HFF-Myc (cell line): ENCODE data around the gene CD9.
A peak's percentile ranks its signal among the peaks of the same experiment; 100 is the strongest.
"Not testable (repeated sequence)": the region's sequence is repeated elsewhere in the genome, so short reads cannot be mapped to it uniquely, and the experiment has no call there.

Experiments
- DNase-seq: peaks from one replicate; pipeline ENCODE4 v3.0.0-alpha.2; 2011; ENCODE audit warnings: low read depth; ENCODE audit errors: extremely low read depth
- H3K4me3 ChIP-seq: replicated peaks from 2 replicates; pipeline ENCODE4 v1.5.1; 2011; ENCODE audit warnings: low read depth, mild to moderate bottlenecking, control low read depth, low read length
- TF ChIP-seq, protein P1 (sequence below): IDR thresholded peaks from 2 replicates; pipeline ENCODE4 v1.5.1; 2012; ENCODE audit warnings: mild to moderate bottlenecking, low read depth, low read length, control low read depth; ENCODE audit errors: missing control alignments

CD9 gene

DNA sequence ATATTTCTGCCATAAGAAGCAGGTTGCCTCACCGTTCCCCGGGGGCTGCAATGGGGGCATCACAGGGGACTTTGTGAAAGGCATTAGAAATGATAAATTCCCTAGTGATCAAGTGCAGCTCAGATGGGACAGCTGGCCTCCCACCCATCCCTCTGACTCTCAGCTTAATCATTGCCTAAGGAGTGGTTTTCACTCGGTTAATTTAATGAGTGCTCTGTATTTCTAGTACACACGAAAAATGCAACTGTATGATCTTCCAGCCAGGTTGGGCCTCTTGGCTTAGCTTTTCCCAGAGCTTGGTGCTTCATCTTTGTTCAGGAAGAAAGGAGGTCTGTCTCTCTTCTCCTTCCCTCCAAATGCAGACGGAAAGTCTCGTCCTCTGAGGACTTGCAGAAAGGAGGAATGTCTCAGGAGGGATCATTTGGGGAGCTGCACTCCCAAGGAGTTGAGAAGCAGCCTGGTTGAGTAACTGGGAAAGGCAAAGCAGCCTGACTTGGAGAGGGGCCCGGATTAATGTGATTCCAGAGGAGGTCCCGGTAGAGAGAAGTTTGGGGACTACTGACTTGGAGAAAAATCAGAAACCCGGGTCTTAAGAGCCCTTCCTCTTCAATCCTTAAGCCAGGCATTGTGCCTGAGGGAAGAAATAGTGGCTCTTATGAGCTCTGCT lies 7.2 kb downstream of the CD9 start:
- no peak for DNase-seq
- TF ChIP-seq, protein P1, sequence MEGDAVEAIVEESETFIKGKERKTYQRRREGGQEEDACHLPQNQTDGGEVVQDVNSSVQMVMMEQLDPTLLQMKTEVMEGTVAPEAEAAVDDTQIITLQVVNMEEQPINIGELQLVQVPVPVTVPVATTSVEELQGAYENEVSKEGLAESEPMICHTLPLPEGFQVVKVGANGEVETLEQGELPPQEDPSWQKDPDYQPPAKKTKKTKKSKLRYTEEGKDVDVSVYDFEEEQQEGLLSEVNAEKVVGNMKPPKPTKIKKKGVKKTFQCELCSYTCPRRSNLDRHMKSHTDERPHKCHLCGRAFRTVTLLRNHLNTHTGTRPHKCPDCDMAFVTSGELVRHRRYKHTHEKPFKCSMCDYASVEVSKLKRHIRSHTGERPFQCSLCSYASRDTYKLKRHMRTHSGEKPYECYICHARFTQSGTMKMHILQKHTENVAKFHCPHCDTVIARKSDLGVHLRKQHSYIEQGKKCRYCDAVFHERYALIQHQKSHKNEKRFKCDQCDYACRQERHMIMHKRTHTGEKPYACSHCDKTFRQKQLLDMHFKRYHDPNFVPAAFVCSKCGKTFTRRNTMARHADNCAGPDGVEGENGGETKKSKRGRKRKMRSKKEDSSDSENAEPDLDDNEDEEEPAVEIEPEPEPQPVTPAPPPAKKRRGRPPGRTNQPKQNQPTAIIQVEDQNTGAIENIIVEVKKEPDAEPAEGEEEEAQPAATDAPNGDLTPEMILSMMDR, result no peak

DNA sequence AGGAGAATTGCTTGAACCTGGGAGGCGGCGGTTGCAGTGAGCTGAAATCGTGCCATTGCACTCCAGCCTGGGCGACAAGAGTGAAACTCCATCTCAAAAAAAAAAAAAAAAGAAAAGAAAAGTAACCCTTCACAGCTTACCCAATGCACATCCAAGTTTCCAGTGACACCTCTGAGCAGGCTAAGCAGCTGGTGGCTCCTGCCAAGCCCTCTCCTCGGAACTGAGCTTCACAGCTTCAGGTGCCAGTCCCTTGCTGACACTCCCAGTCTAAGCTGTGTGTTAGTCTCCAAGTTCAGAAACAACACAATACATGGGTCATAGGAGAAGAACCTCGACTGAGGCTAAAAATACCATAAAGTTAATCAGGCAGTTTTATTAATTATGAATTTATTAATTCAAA lies 7.9 kb downstream of the CD9 start:
- no peak for DNase-seq
- TF ChIP-seq, protein P1, result no peak
- no peak overlapping the region for H3K4me3 ChIP-seq

More for the DNA sequence above, 7.2 kb downstream of the CD9 start:
- H3K4me3 ChIP-seq, result no peak overlapping the region

DNA sequence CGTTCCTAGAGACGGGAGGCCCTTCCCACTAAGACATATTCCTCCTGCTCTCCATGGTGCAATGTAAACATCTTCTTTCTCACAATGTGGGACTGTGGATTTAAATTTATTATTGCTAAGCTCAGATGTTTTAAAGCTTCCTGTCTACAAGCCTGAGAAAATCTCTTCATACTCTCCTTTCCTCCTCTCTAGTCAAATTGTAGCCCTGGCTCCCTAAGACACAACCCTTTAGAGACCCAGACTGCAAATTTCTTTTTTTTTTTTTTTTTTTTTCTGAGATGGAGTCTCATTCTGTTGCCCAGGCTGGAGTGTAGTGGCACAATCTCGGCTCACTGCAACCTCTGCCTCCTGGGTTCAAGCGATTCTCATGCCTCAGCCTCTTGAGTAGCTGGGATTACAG lies 9.2 kb downstream of the CD9 start:
- H3K4me3 ChIP-seq, DNase-seq: not testable (repeated sequence)

DNA sequence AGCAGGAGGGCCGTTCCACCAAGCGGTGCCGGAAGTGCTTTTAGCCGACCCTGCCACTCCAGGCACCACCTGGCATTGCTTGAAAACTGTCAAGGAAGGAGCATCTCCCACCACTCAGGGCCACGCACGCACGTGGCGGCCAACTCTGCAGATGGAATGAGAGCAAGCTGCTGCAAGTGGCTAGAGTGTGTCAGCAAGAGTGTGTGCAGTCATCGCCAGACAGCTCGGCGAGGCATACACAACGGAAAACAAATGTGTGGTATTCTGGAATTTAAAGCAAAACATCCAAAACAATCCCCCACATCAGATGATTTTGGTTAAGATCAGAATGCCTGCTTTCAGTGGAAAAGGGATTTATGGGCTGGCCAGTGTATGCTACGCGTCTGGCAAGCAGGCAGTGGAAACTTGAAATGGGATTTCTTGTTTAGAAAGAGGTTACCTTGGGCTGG lies 11.2 kb downstream of the CD9 start:
- TF ChIP-seq, protein P1, result no peak
- no peak overlapping the region for H3K4me3 ChIP-seq
- peak; percentile 75 for DNase-seq

DNA sequence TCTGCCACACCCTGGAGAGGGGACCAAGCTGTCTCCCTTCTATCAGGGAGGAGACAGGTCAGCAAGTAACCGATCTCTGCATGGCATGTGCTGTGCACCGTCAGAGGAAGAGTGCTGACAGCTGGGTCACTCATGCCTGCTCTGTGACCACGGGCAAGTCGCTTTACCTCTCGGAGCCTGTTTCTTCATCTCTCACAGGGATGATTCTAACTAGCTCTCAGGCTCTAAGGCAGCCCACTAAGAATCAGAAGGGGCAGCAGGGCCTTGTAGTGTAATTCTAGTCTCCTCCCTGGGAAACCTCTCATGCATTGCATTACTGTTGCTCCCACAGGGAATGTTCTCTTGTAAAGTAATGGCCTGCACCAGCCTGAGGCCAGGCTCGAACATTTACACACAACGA lies 11.9 kb downstream of the CD9 start:
- TF ChIP-seq, protein P1, result no peak
- H3K4me3 ChIP-seq, result no peak overlapping the region

DNA sequence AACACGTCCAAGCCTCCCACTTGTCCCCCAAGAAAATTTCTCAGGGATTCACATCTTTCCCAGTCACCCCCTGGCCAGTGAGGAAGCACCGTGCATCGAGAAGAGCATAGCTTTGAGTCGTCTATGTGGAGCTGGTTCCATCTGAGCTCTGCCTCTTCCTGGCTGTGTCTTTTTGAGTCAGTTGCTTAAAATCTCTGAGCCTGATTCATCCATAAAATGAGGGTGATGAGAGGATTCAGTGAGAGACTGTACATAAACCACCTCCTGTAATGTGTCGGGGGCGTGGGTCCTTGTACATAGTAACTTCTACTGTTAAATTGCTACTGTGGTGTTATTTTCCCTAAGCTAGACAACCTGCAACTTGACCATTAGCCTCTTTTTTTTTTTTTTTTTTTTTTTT lies 13.8 kb downstream of the CD9 start:
- H3K4me3 ChIP-seq, result no peak overlapping the region
- no peak for DNase-seq
- TF ChIP-seq, protein P1, result no peak

More for the DNA sequence above, 11.9 kb downstream of the CD9 start:
- DNase-seq, result no peak

DNA sequence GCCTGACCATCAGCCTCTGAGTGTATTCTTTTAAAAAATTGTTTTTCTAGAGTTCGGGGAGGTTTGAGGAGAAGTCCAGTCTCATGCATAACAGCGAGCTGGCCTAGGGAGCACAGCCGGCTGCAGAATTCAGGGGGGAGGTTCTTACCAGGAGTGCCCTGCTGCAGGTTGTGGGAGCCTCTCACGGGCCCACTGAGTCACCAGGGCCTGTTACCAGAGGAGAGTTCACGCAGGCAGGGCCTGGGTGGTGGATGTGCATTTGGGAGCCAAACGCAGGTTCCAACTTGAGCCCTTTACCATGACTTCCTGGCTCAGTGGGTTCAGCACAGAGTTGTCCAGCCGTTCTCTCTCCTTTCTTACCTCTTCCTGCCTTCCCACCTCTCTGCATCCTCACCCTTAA lies 14.4 kb downstream of the CD9 start:
- H3K4me3 ChIP-seq, result no peak overlapping the region
- TF ChIP-seq, protein P1, result no peak
- DNase-seq, result no peak
